Hematopoietic multipotent progenitor cell treated with erythropoietin and hydrocortisone succinate and interleukin-3 and kit ligand, for 4 days (in vitro differentiated cells): ENCODE results near the gene SUCLG2.

Experiments used
- DNase-seq: peaks from one replicate; pipeline ENCODE4 v3.0.0-alpha.2; 2015

The SUCLG2 gene

DNA sequence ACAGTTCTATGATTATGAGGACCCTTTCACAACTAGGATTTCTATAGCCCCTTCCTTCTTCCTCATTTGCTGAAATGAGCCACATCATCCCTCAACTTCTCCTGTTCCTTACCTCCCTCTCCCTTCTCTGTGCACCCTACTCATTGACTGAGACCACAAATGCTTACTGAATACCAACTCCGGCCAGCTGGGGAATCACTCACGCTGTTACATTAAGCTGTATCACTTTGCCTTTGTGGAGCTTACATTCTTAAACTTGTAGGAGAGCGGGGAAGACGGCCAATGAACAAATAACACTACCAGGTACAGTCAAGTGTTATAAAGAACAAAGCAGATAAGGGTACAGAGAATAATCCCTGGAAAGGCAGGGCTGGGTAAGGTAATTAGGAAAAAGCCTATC, 5.7 kb downstream of the SUCLG2 start:
- DNase-seq: no peak

GRCh38 chr3:67648229-67648628, 6.2 kb downstream of the SUCLG2 start:
- no peak for DNase-seq

GRCh38 chr3:67647390-67647878, 7.0 kb downstream of the SUCLG2 start:
- DNase-seq: no peak

DNA sequence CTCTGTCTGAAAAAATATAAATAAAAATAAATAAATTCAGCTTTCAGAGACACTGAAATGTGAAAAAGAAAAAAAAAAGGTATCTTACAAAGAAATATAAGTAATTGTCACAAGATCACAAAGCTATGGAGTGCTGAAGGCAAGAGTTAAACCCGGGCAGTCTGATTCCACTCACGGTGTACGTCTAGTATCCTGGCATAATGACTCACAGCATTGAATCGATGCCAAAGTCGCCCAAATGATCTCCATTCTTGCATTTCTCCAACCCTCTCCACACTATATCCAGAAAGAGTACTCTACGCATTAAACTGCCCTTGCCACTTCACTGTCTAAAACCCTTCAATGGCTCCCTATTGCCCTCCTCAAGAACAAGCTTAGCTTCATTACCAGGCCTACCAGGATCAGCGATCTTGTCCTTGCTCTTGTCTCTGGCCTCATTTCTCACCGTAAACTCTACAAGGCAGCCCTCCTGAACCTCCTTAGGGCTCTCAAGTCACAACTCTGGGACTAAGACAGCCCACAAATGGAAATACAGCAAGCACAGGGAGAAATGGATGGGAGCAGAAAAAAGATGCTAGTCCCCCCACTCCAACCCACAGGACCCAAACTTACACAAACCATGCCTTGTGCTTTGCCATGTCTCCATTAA, 7.7 kb downstream of the SUCLG2 start:
- DNase-seq: no peak

DNA sequence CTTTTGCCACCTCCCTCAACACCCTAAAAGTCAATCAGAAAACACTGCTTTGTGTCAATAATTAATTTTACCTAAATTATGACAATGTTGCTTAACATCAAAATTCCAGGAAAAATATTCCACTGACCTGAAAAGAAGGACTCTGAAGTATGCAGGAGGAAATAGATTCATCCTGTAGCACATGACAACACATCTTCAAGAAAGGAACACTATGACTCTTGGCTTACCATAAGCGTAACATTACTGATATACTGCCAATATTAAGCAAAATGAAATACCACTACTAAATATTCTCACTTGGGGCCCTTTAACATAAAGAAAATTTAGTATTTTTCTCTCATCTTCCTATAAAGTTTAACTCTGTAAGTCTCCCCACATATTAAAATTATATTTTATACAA, 9.6 kb downstream of the SUCLG2 start:
- DNase-seq: no peak

- DNase-seq: no peak
These were observed 11.7 kb downstream of the SUCLG2 start for GRCh38 chr3:67642734-67643133.

- DNase-seq: no peak
These were observed 12.2 kb downstream of the SUCLG2 start for GRCh38 chr3:67642190-67642589.

- no peak for DNase-seq
These were observed 13.0 kb downstream of the SUCLG2 start for GRCh38 chr3:67641451-67641850.

GRCh38 chr3:67640023-67640660, 14.3 kb downstream of the SUCLG2 start:
- DNase-seq: no peak

DNA sequence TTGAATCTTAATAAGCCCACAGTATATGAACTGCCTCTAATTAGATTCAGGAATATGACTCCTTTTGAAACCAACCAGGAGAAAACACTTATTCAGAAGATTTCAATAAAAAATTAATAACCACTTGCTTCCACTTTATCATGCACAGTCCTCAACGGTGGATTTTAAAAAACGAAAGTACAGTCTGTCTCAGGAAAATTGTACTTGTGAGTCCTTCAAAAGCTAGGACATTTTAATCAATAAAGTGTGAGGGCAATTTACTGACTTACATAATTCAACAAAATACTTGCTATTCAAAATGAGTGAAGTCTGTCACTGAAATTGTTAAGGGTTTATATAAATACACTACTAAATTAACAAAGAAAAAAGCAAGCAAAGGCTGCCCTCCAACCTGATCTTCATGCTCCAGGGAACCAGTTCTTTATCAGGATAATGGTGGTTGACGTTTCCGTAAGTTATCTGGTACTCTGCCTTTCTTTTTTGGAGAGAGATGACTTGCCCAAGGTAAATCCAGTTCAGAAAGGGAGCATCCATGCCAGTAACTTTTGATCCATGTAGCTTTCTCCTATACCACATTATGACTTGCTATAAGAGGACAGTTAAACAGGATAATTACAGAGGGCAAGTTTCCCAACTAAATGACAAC, 17.0 kb downstream of the SUCLG2 start:
- no peak for DNase-seq

DNA sequence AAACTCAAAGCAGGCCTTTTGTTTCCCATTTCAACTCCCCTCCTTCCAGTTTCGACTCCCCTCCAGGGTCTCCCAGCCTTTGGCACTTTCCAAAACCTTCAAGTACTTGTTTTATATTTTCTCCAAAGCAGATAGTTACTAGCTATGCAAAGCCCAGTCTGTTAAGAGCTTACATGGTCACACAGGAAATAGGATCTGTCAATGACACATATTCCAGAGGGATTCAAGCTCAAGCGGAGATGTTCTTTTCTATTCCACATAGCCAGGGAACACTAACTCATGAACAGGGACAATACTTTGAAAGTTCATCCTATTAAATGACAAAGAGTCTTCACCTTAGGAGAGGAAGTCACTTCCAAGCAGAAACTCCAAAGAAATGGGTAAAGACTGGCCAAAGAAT, 18.6 kb downstream of the SUCLG2 start:
- DNase-seq: no peak

DNA sequence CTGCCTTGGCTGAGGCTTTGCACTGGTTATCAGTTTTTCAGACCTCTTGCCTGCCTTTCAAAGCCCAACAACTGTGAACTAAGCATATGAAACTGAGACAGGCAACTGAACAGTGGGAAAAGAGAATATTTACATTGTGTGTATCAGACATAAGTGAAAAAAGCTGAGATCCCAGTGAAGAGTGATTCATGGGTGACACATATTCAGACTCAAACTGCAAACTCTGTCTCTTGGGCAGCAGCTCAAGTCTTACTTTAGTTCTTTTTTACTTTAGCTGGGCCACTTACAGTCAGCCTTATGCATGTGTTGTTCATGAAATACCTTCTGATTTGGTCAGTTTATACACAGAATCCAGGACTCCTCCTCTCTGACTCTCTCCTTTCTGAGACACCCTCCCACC, 19.2 kb downstream of the SUCLG2 start:
- DNase-seq: no peak

GRCh38 chr3:67630666-67631362, 23.6 kb downstream of the SUCLG2 start:
- DNase-seq: no peak

DNA sequence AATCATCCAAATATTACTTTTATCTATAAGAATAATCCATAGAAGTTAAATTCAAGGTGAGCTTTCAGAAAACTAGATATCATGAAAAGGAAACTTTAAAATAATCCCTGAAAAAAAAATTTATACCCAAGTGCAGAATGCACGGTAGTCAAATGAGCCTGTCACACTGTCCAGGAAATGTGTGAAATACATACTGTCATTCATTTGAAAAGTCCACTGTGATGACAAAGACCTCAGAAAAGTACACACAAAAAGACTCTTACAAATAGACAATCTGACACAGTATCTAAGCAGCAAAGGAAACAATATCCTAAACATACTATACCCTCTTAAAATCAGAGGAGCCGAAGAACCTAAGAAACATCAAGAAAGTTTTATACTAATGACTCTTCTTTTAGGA, 29.7 kb downstream of the SUCLG2 start:
- DNase-seq: no peak

DNA sequence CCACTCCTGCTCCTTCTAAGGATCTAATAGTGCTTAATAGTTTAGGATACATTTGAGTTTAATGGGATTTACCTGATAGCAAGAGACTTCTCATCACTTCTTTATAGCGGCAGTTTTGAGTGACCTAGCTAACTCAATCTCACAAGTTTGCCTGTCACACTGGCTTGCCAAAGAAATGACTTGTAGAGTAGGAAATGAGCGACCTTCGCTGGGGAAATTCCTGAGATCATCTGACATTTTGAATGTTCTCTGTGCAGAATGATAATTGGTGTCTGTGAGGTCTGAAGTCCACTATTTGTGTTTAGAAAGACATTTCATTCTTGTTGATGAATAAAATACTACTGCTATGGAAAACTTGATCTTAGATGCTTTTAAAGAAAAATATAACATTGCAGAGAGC, 30.3 kb downstream of the SUCLG2 start:
- DNase-seq: no peak

GRCh38 chr3:67622652-67623051, 31.8 kb downstream of the SUCLG2 start:
- no peak for DNase-seq

GRCh38 chr3:67620869-67621268, 33.5 kb downstream of the SUCLG2 start:
- DNase-seq: no peak

DNA sequence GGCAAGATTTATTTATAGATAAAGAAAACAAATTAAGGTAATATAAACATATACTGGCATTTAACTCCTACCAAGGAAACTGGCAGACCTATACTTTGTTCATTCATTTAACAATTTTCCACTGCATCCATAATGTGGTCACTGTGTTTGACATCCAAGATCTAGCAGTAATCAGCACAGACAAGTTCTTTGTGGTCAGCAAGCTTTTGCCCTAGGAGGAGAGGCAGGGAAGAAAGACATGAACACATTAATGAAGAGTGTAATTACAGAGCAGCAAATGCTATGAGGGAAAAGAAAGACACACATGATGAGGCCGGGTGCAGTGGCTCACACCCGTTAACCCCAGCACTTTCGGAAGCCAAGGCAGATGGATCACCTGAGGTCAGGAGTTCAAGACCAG, 34.4 kb downstream of the SUCLG2 start:
- no peak for DNase-seq

DNA sequence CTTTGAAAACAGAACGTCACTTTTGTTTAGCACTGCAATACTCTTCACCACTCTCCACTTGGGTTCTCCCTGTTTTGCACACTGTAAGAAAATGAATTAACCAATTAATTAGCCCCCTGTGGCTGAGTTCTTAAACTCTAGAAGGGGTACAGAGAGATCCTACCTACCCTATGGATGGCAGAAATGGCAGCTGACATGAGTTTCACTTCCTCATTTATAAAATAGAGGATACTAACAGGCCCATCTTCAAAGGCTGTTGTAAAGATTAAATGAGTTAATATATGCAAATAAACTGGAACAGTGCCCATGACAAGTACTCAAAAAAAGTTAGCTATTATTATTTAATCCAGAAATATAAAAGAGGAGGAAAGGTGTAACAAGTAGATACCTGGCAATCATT, 36.9 kb downstream of the SUCLG2 start:
- no peak for DNase-seq

GRCh38 chr3:67616046-67616445, 38.4 kb downstream of the SUCLG2 start:
- no peak for DNase-seq

DNA sequence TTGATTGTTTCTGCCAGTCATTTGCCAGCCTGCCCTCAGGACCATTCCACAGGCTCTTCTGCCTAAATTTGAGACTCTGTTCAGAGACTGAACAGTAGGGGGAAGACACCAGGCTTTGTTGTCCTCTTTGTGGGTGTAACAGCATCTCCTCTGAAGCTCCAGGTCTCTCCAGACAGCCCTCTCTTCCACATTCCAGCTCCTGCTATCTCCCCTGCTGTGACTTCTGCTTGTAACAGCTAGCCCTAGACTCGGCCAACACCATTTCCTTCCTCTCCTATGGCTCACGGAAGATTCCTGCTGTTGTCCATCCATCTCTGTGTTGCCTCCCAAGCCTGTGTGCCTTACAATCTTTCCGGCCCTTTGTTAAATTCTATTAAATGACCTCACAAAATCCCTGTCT, 40.2 kb downstream of the SUCLG2 start:
- DNase-seq: no peak

DNA sequence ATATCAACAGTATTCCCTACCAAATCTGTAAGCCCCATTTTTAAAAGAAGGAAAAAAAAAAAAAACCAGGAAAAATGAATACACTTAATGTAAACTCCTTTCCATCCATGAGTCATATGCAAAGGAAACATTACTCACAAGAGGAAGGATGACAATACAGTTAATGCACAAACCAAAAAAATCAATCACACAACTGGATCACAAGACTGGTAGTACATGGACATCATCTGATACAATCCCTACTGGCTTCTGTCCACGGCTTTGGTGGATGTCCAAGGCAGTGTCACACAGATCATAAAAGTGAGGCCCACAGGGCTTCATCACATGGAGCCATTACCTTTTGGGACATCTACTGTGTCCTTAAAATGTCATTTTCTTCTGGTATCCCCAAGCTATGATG, 44.0 kb downstream of the SUCLG2 start:
- DNase-seq: no peak

DNA sequence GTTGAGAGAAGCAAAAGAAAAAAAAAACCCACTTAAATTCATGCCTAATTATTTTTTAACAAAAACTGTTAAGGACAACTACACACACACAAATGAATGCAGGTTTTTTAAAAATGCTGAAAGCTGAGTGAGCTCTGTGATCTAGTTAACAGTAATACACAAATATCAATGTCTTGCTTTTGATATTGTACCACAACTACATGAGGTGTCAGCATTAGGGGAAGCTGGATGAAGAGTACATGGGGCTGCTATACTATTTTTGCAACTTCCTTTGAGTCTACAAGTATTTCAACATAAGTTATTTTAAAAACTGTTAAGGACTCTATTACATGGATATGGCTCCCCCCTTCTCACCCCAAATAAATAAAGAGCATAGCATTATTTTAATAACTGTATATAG, 44.7 kb downstream of the SUCLG2 start:
- no peak for DNase-seq

- no peak for DNase-seq
These were observed 46.4 kb downstream of the SUCLG2 start for GRCh38 chr3:67608034-67608433.
